Cardiac muscle cell (in vitro differentiated cells and primary cell): ENCODE results near the gene RASGEF1C. TPM values are rescaled to one million over a fixed set of nuclear protein-coding genes. Genes with fewer than 3 reads are reported as not detected.
A peak's percentile ranks its signal among the peaks of the same experiment; 100 is the strongest.

Source experiments
- DNase-seq, 2 donors: peaks; one replicate each; pipeline versions ENCODE4 v3.0.0 to v3.0.0-alpha.2; 2010 to 2017; ENCODE audit warnings: low read depth in 1 of 2, low spot score in 1 of 2
- H3K27ac ChIP-seq: fragments of 200-600 bp; sonication (generic); 2 replicates; pipeline ENCODE4 v1.5.1; 2016
- H3K27me3 ChIP-seq: fragments of 200-600 bp; sonication (generic); 2 replicates; pipeline ENCODE4 v1.6.0; 2016; ENCODE audit warnings: control low read depth
- H3K36me3 ChIP-seq: fragments of 200-600 bp; sonication (generic); 2 replicates; pipeline ENCODE4 v1.5.1; 2016; ENCODE audit warnings: control low read depth
- H3K4me1 ChIP-seq: fragments of 200-600 bp; sonication (generic); 2 replicates; pipeline ENCODE4 v1.8.1; 2017; ENCODE audit warnings: low read depth, mild to moderate bottlenecking, mixed run types
- H3K4me3 ChIP-seq: fragments of 200-600 bp; sonication (generic); 2 replicates; pipeline ENCODE4 v1.5.1; 2016; ENCODE audit warnings: mild to moderate bottlenecking
- H3K9me3 ChIP-seq: fragments of 200-600 bp; sonication (generic); 2 replicates; pipeline ENCODE4 v1.5.1; 2017; ENCODE audit warnings: low read depth, mild to moderate bottlenecking, control low read depth
- polyA plus RNA-seq: library from polyadenylated mRNA; unstranded; fragments of >200 nt; fragmentation: Nextera tagmentation; extraction: Ambion mirVana; gene quantifications from 2 replicates; pipeline ENCODE4 v1.2.1, GENCODE V29; 2016
- total RNA-seq: library from RNA; depleted of rRNA; stranded (reverse); fragments of >200 nt; gene quantifications from 2 replicates; pipeline ENCODE4 v1.2.3, GENCODE V29; 2016
- TF ChIP-seq, protein P1 (sequence below): IDR thresholded peaks from 2 replicates; pipeline ENCODE4 v1.5.1; 2012; ENCODE audit warnings: low read depth, mild to moderate bottlenecking, low read length

RASGEF1C gene
- total and polyA plus RNA-seq, 2 experiments from 2014 or later, result 1.5 to 2.5 TPM

GRCh38 chr5:180074462-180074861 lies 134.5 kb downstream of the RASGEF1C start:
- no peaks in the 10 kb centered on the region for H3K9me3 ChIP-seq
- no peak for DNase-seq
- TF ChIP-seq, protein P1, sequence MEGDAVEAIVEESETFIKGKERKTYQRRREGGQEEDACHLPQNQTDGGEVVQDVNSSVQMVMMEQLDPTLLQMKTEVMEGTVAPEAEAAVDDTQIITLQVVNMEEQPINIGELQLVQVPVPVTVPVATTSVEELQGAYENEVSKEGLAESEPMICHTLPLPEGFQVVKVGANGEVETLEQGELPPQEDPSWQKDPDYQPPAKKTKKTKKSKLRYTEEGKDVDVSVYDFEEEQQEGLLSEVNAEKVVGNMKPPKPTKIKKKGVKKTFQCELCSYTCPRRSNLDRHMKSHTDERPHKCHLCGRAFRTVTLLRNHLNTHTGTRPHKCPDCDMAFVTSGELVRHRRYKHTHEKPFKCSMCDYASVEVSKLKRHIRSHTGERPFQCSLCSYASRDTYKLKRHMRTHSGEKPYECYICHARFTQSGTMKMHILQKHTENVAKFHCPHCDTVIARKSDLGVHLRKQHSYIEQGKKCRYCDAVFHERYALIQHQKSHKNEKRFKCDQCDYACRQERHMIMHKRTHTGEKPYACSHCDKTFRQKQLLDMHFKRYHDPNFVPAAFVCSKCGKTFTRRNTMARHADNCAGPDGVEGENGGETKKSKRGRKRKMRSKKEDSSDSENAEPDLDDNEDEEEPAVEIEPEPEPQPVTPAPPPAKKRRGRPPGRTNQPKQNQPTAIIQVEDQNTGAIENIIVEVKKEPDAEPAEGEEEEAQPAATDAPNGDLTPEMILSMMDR, result no peak
- no peaks in the 10 kb centered on the region for H3K4me1 ChIP-seq
- no peaks in the 10 kb centered on the region for H3K27me3 ChIP-seq
- H3K36me3 ChIP-seq, result no peaks in the 10 kb centered on the region
- no peak overlapping the region for H3K4me3 ChIP-seq
- H3K27ac ChIP-seq, result no peak overlapping the region

- Histone ChIP-seq H3K36me3 (no peaks in the 10 kb centered on the region), H3K27ac (no peak overlapping the region), H3K9me3 (no peaks in the 10 kb centered on the region), H3K4me3 (no peak overlapping the region), H3K27me3 (no peaks in the 10 kb centered on the region), H3K4me1 (peaks cover 19% of the 10 kb centered on the region)
- DNase-seq, result no peak
- TF ChIP-seq, protein P1, result no peak
Measured at GRCh38 chr5:180072556-180072955, 136.5 kb downstream of the RASGEF1C start.

GRCh38 chr5:180072256-180072548 lies 136.8 kb downstream of the RASGEF1C start:
- H3K4me3 ChIP-seq, result no peak overlapping the region
- no peak overlapping the region for H3K27ac ChIP-seq

GRCh38 chr5:180071531-180072255 lies 137.3 kb downstream of the RASGEF1C start, which contains the start of gene RNF130:
TSS of gene RNF130 (minus strand) at chr5:180071759. CDS start at chr5:180071702, 57 bp downstream.
- H3K27ac ChIP-seq, result peak within 1 kb of the TSS; percentile 90
- H3K27me3 ChIP-seq, result no peaks in the 10 kb centered on the region
- no peaks in the 10 kb centered on the region for H3K9me3 ChIP-seq
- TF ChIP-seq, protein P1, result no peak
- H3K4me1 ChIP-seq, result peaks cover 27% of the 10 kb centered on the region
- no peaks in the 10 kb centered on the region for H3K36me3 ChIP-seq
- DNase-seq, result peak; percentile 96 to 97
- H3K4me3 ChIP-seq, result peak within 1 kb of the TSS; percentile 65

More at GRCh38 chr5:180072256-180072548, 136.8 kb downstream of the RASGEF1C start:
- no peaks in the 10 kb centered on the region for H3K9me3 ChIP-seq
- TF ChIP-seq, protein P1, result no peak
- no peak for DNase-seq
- H3K36me3 ChIP-seq, result no peaks in the 10 kb centered on the region
- peaks cover 22% of the 10 kb centered on the region for H3K4me1 ChIP-seq
- H3K27me3 ChIP-seq, result no peaks in the 10 kb centered on the region

GRCh38 chr5:180070756-180071530 lies 138.1 kb downstream of the RASGEF1C start:
- Histone ChIP-seq H3K4me3 (peak overlapping the region; percentile 65), H3K4me1 (peaks cover 27% of the 10 kb centered on the region), H3K27me3 (no peaks in the 10 kb centered on the region), H3K27ac (peak overlapping the region; percentile 78), H3K36me3 (no peaks in the 10 kb centered on the region), H3K9me3 (no peaks in the 10 kb centered on the region)
- peak; percentile 56 to 64 for DNase-seq
- TF ChIP-seq, protein P1, result no peak
